Measurements from ENCODE around the gene KNL1.

- TF ChIP-seq CTCF (IDR thresholded peaks at IDR 0.05; ENCODE audit: low read length) = no peak
- no peak for TF ChIP-seq EZH2 (IDR thresholded peaks at IDR 0.05; ENCODE audit: borderline replicate concordance, low read length)
These were observed 39.9 kb upstream of the KNL1 start for GRCh38 chr15:40554161-40554525.
